ENCODE data around the gene UBQLN4.
A peak's percentile ranks its signal among the peaks of the same experiment; 100 is the strongest.

Gene UBQLN4

DNA sequence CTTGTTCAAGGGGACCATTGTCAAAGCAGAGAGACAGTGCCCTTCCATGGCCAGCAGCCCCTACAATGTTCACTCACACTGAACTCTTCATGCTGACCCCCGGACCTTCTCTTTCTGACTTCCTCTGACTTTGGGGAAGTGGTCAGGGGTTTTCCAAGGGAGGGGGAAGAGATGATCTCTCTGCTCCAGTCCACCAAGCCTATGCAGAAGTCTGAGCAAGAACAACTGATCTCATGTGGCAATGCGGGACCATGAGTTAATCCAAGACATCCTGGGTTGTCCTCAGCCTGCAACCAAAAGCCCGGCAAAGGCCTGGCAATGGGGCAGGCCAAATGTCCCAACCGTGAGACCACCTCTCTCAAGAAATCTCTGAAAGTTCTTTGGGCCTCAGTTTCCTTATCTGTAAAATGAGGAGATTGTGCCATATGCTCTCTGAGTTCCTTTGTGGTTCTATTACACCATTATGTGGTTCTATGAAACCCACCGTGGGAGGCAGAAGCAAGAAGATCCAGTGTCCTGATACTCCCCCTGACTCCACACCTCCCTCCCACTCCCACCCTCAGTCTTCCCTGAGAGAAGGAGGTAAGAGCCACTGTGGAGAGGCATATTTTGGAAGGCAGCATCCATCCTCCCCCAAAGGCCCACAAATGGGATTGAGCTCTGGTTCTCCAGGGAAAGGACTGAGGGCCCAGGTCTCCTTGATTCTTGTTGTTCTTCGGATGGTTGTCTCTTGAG, 63.4 kb downstream of the UBQLN4 start:
- TF ChIP-seq, protein P1, sequence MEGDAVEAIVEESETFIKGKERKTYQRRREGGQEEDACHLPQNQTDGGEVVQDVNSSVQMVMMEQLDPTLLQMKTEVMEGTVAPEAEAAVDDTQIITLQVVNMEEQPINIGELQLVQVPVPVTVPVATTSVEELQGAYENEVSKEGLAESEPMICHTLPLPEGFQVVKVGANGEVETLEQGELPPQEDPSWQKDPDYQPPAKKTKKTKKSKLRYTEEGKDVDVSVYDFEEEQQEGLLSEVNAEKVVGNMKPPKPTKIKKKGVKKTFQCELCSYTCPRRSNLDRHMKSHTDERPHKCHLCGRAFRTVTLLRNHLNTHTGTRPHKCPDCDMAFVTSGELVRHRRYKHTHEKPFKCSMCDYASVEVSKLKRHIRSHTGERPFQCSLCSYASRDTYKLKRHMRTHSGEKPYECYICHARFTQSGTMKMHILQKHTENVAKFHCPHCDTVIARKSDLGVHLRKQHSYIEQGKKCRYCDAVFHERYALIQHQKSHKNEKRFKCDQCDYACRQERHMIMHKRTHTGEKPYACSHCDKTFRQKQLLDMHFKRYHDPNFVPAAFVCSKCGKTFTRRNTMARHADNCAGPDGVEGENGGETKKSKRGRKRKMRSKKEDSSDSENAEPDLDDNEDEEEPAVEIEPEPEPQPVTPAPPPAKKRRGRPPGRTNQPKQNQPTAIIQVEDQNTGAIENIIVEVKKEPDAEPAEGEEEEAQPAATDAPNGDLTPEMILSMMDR (IDR thresholded peaks at IDR 0.05; ENCODE audit: insufficient read depth, missing control alignments), result no peak
- FAIRE-seq (no peak), DNase-seq (ENCODE audit: insufficient read length, low spot score) (no peak)

DNA sequence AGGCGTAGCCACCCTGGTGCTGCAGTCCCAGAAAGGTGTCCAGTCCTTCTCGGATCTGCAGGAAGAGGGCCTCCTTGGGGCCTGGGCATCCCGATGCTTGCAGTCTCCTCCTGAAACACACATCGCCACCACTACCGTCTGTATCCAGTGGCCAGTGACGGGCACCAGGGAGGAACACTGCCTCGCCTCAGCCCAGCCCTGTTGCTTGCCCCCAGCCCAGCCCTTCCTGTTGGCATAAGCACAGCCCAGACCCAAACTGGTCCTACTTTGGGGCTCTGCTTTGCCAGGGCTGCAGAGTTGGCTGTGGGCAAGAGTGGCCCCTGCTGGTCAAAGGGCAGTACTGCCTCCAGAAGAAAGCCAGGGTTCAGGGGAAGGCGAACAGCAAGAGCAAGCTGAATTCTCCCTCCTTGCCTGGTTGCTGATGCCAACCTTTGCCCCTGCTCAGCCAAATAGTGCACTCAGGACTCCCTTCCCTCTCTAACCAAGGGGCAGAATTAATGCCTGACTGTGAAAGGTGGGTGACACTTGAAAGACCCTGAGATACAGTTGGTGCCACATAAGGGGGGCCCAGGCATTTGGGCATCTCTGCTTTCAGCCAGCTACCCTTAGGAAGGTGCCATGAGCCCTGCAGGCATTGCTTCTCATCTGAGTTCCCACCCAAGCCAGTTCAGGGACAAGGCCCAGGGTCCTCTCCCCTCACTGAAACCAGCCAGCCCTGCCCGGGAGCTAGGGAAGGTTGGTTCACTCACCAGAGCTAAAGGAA, 64.2 kb downstream of the UBQLN4 start:
- FAIRE-seq (no peak), DNase-seq (ENCODE audit: insufficient read length, low spot score) (no peak)
- TF ChIP-seq, protein P1 (IDR thresholded peaks at IDR 0.05; ENCODE audit: insufficient read depth, missing control alignments), result peak; percentile 99
